ENCODE results near the gene PCP2.

GRCh38 chr19:7607212-7607873, 26.2 kb downstream of the PCP2 start:
- no peak for TF ChIP-seq CTCF (IDR thresholded peaks at IDR 0.05; ENCODE audit: low read depth, low read length)
- no peak for TF ChIP-seq POLR2A (IDR thresholded peaks at IDR 0.05; ENCODE audit: extremely low read depth, insufficient read length)

Data from NB4 (cell line).